H1 (cell line): ENCODE measurements around the gene MAGI1. TPM values are rescaled to one million over a fixed set of nuclear protein-coding genes. Genes with fewer than 3 reads are reported as not detected.
A peak's percentile ranks its signal among the peaks of the same experiment; 100 is the strongest.

Experiments
- CTCF ChIA-PET: fragments of 300-600 bp; sonication (Branson Sonifier 250); formaldehyde crosslinking; loops from one replicate; lab custom pipeline; 2021; ENCODE audit not compliant: partially characterized antibody; lab: Charles Lee
- POLR2A ChIA-PET: fragments of 300-600 bp; sonication (Branson Sonifier 250); formaldehyde crosslinking; loops from one replicate; lab custom pipeline; 2021; ENCODE audit warnings: inconsistent platforms; ENCODE audit not compliant: partially characterized antibody; lab: Charles Lee
- DNase-seq, 2 experiments: peaks; one replicate each; pipeline versions ENCODE4 v3.0.0 to v3.0.0-alpha.2; 2010 to 2022; ENCODE audit warnings: low spot score in 2 of 2, low read depth in 1 of 2, mixed read lengths in 1 of 2
- FAIRE-seq: peaks from 2 replicates; lab custom pipeline; 2011; peaks lifted over from hg19 to GRCh38; lab: Jason Lieb, UNC
- H2AFZ ChIP-seq: 2 replicates; pipeline ENCODE4 v1.8.1; 2012; ENCODE audit warnings: low read length, inconsistent platforms
- H2AK5ac ChIP-seq: 2 replicates; pipeline ENCODE4 v1.6.1; 2013; ENCODE audit warnings: low read depth, low read length
- H2BK120ac ChIP-seq: replicated peaks from 2 replicates; pipeline ENCODE3; 2013; ENCODE audit warnings: low read depth, low read length, inconsistent platforms
- H2BK12ac ChIP-seq: 2 replicates; pipeline ENCODE4 v1.6.1; 2013; ENCODE audit warnings: low read depth, low read length
- H2BK15ac ChIP-seq: 2 replicates; pipeline ENCODE4 v1.6.1; 2013; ENCODE audit warnings: low read length
- H2BK20ac ChIP-seq: 2 replicates; pipeline ENCODE4 v1.6.1; 2013; ENCODE audit warnings: low read length
- H2BK5ac ChIP-seq: 2 replicates; pipeline ENCODE4 v1.6.1; 2013; ENCODE audit warnings: low read depth, low read length
- H3K14ac ChIP-seq: 2 replicates; pipeline ENCODE4 v1.6.1; 2013; ENCODE audit warnings: inconsistent platforms; ENCODE audit not compliant: insufficient read length
- H3K18ac ChIP-seq: 2 replicates; pipeline ENCODE4 v1.6.1; 2013; ENCODE audit warnings: low read length; ENCODE audit errors: extremely low read depth
- H3K23ac ChIP-seq: 2 replicates; pipeline ENCODE4 v1.6.1; 2013; ENCODE audit warnings: inconsistent platforms; ENCODE audit not compliant: insufficient read length
- H3K23me2 ChIP-seq: 2 replicates; pipeline ENCODE4 v1.6.1; 2013; ENCODE audit warnings: low read depth, low read length
- H3K27ac ChIP-seq: 2 replicates; pipeline ENCODE4 v1.6.1; 2011; ENCODE audit warnings: low read depth, low read length, inconsistent platforms
- H3K27me3 ChIP-seq, 4 experiments: replicated peaks in 1 of 4; 1 replicate in 1 of 4; 2 replicates in 3 of 4; pipeline versions ENCODE4 v1.6.1 to v1.8.1; 2011 to 2013; ENCODE audit warnings: low read length in 3 of 4, mild to moderate bottlenecking in 3 of 4, inconsistent platforms in 2 of 4, mixed read lengths in 2 of 4, moderate library complexity in 1 of 4; ENCODE audit not compliant: control insufficient read depth in 3 of 4, insufficient read depth in 3 of 4; ENCODE audit errors: extremely low read depth in 1 of 4
- H3K36me3 ChIP-seq, 4 experiments: 2 replicates each; pipeline versions ENCODE4 v1.6.1 to v1.8.1; 2011 to 2013; ENCODE audit warnings: mild to moderate bottlenecking in 4 of 4, low read length in 3 of 4, moderate library complexity in 2 of 4, control low read depth in 1 of 4, inconsistent platforms in 1 of 4; ENCODE audit not compliant: insufficient read depth in 4 of 4, control insufficient read depth in 2 of 4
- H3K4ac ChIP-seq: replicated peaks from 2 replicates; pipeline ENCODE3; 2013; ENCODE audit warnings: low read length, low read depth, mixed read lengths, inconsistent platforms; ENCODE audit not compliant: insufficient read length
- H3K4me1 ChIP-seq, 4 experiments: replicated peaks in 1 of 4; 1 replicate in 1 of 4; 2 replicates in 3 of 4; pipeline versions ENCODE4 v1.6.1 to v1.8.1; 2011 to 2013; ENCODE audit warnings: low read length in 3 of 4, inconsistent platforms in 2 of 4, mixed read lengths in 1 of 4; ENCODE audit not compliant: insufficient read depth in 4 of 4, control insufficient read depth in 3 of 4
- H3K4me2 ChIP-seq, 2 experiments: 2 replicates each; pipeline versions ENCODE4 v1.6.1 to v1.8.1; 2011 to 2013; ENCODE audit warnings: low read depth in 2 of 2, low read length in 2 of 2, control low read depth in 1 of 2, inconsistent platforms in 1 of 2, mild to moderate bottlenecking in 1 of 2; ENCODE audit not compliant: insufficient read depth in 1 of 2
- H3K4me3 ChIP-seq, 4 experiments: fragments of 200-600, 300-600 bp in 1 of 4; sonication (generic), shearing (Covaris generic), sonication (Bioruptor Twin) in 1 of 4; 2 replicates each; pipeline versions ENCODE4 v1.5.1 to v1.8.1; 2011 to 2016; ENCODE audit warnings: low read length in 4 of 4, low read depth in 3 of 4, control low read depth in 2 of 4, inconsistent platforms in 2 of 4, mild to moderate bottlenecking in 2 of 4, mixed read lengths in 1 of 4, moderate library complexity in 1 of 4; ENCODE audit not compliant: insufficient read depth in 2 of 4; ENCODE audit errors: extremely low read depth in 1 of 4
- H3K56ac ChIP-seq: replicated peaks from 2 replicates; pipeline ENCODE3; 2013; ENCODE audit warnings: low read depth, mild to moderate bottlenecking, mixed read lengths, low read length, inconsistent platforms; ENCODE audit not compliant: insufficient read length
- H3K79me1 ChIP-seq: 2 replicates; pipeline ENCODE4 v1.6.1; 2013; ENCODE audit warnings: low read depth, low read length, control low read depth
- H3K79me2 ChIP-seq, 2 experiments: 2 replicates each; pipeline versions ENCODE4 v1.6.1 to v1.8.1; 2012 to 2013; ENCODE audit warnings: low read length in 2 of 2, mild to moderate bottlenecking in 2 of 2, inconsistent platforms in 1 of 2; ENCODE audit not compliant: insufficient read depth in 2 of 2, control insufficient read depth in 1 of 2
- H3K9ac ChIP-seq, 4 experiments: replicated peaks in 1 of 4; 1 replicate in 1 of 4; 2 replicates in 3 of 4; pipeline versions ENCODE4 v1.6.1 to v1.8.1; 2011 to 2013; ENCODE audit warnings: low read depth in 3 of 4, low read length in 3 of 4, control low read depth in 2 of 4, mild to moderate bottlenecking in 2 of 4, moderate library complexity in 2 of 4, inconsistent platforms in 1 of 4; ENCODE audit errors: extremely low read depth in 1 of 4
- H3K9me3 ChIP-seq, 2 experiments: 2 replicates each; pipeline versions ENCODE4 v1.6.1 to v1.8.1; 2012 to 2013; ENCODE audit warnings: mild to moderate bottlenecking in 2 of 2, moderate library complexity in 2 of 2, control low read depth in 1 of 2, inconsistent platforms in 1 of 2, low read depth in 1 of 2, low read length in 1 of 2, mixed read lengths in 1 of 2; ENCODE audit not compliant: insufficient read depth in 2 of 2
- H4K20me1 ChIP-seq, 2 experiments: replicated peaks in 1 of 2; 2 replicates each; pipeline versions ENCODE3 to v1.8.1; 2011 to 2013; ENCODE audit warnings: inconsistent platforms in 2 of 2, low read length in 2 of 2, mild to moderate bottlenecking in 1 of 2; ENCODE audit not compliant: insufficient read depth in 2 of 2, control insufficient read depth in 1 of 2
- H4K5ac ChIP-seq: 2 replicates; pipeline ENCODE4 v1.6.1; 2013; ENCODE audit warnings: low read length, low read depth, mixed read lengths, inconsistent platforms; ENCODE audit not compliant: insufficient read length
- H4K8ac ChIP-seq: 2 replicates; pipeline ENCODE4 v1.8.0; 2013; ENCODE audit warnings: mild to moderate bottlenecking, moderate library complexity, low read length, inconsistent platforms; ENCODE audit not compliant: insufficient read depth; ENCODE audit errors: extremely low read depth
- H4K91ac ChIP-seq: replicated peaks from 2 replicates; pipeline ENCODE3; 2013; ENCODE audit warnings: low read length, mixed read lengths, inconsistent platforms; ENCODE audit not compliant: insufficient read length
- GTF2F1 ChIP-seq: IDR thresholded peaks from 2 replicates; pipeline ENCODE4 v1.6.1; 2012; ENCODE audit warnings: low read depth, low read length, improper control_type of control experiment, borderline replicate concordance
- SRF ChIP-seq: IDR thresholded peaks from 2 replicates; pipeline ENCODE4 v1.6.1; 2011; ENCODE audit warnings: mild to moderate bottlenecking, low read depth, low read length, moderate library complexity
- WGBS, 2 experiments: shearing (Covaris generic) in 1 of 2; methylation state at CpG; one replicate each; pipeline versions ENCODE4 v1.1.6 to v1.1.7; 2013 to 2015; ENCODE audit warnings: low lambda C conversion rate in 2 of 2, mixed read lengths in 2 of 2, inconsistent platforms in 1 of 2, low coverage in 1 of 2, missing lambda C conversion rate in 1 of 2; ENCODE audit not compliant: insufficient replicate concordance in 2 of 2, insufficient coverage in 1 of 2, insufficient read length in 1 of 2; ENCODE audit errors: extremely low coverage in 1 of 2, missing lambda C conversion rate in 1 of 2; 5-methylcytosine and 5-hydroxymethylcytosine counted together
- polyA plus RNA-seq, 7 experiments: library from polyadenylated mRNA; depleted of rRNA in 3 of 7; stranded (reverse) in 5 of 7; unstranded in 2 of 7; fragments of >200 nt in 5 of 7; fragments of 200-250 nt in 2 of 7; gene quantifications; 1 replicate in 5 of 7; 2 replicates in 1 of 7; 4 replicates in 1 of 7; pipeline versions ENCODE4 v1.2.1 to v1.2.3, GENCODE V29; 2011 to 2013; ENCODE audit warnings: missing spikeins in 2 of 7, mixed read lengths in 2 of 7
- total RNA-seq: library from RNA; stranded (reverse); fragmentation: NEBNext Ultra II Directional; extraction: Animal tissue kit (Norgen Biotek cat#: 25700); gene quantifications from 2 replicates; pipeline ENCODE4 v1.2.1, GENCODE V29; 2021

Gene MAGI1
- total and polyA plus RNA-seq, 2 of the 8 experiments (the other 6 are each of a cell fraction or from before 2014, with no cell fraction given): 19.8 to 78.0 TPM

GRCh38 chr3:65576228-65576627 is 462.5 kb downstream of the MAGI1 start:
- Histone ChIP-seq H4K20me1 (peaks cover 2 to 10% of the 10 kb centered on the region in 2 experiments), H3K9me3 (no peaks in the 10 kb centered on the region), H4K5ac (no peak overlapping the region), H3K23ac (no peak overlapping the region), H3K79me2 (peaks cover 3 to 94% of the 10 kb centered on the region in 2 experiments; a peak in 3 of 4 replicates), H3K27me3 (no peaks in the 10 kb centered on the region), H2BK5ac (no peak overlapping the region), H2AFZ (no peak overlapping the region), H2BK15ac (no peak overlapping the region), H2BK120ac (no peak overlapping the region), H3K4ac (no peak overlapping the region), H4K8ac (no peak overlapping the region), H3K4me1 (peaks cover 0 to 2% (median 0%) of the 10 kb centered on the region in 4 experiments; a peak in 2 of 7 replicates), H3K27ac (no peak overlapping the region), H2BK20ac (no peak overlapping the region), H3K4me2 (no peak overlapping the region), H3K4me3 (no peak overlapping the region), H4K91ac (no peak overlapping the region), H2BK12ac (no peak overlapping the region), H3K56ac (no peak overlapping the region), H3K23me2 (no peaks in the 10 kb centered on the region), H3K9ac (no peak overlapping the region), H3K18ac (no peak overlapping the region), H3K14ac (no peak overlapping the region), H3K79me1 (peaks cover 10% of the 10 kb centered on the region; the same call in 1 of the 2 replicates), H2AK5ac (no peak overlapping the region), H3K36me3 (no peaks in the 10 kb centered on the region)
- POLR2A ChIA-PET: interaction anchor here (0.8 to 2.1 kb wide), 5 partner anchors 11 to 21 kb away, joined by 3 to 6 read pairs (median 4); no protein-coding TSS in a partner anchor
- CTCF ChIA-PET: interaction anchor here (0.6 to 2.6 kb wide), 9 partner anchors 9 to 207 kb away, joined by 3 to 8 read pairs (median 3); no protein-coding TSS in a partner anchor
- DNase-seq (no peak), FAIRE-seq (peak; percentile 72)
- TF ChIP-seq SRF: peak; percentile 16; the same call in 1 of the 2 replicates
- TF ChIP-seq GTF2F1: no peak
- WGBS, 2 experiments: 88% methylated on average over 6 of the region's 6 CpGs; no CpG with 5 or more reads in 1 of the 2 experiments
